Lung (tissue), 12 donors: ENCODE results near the gene ACTL6B. TPM values are rescaled to one million over a fixed set of nuclear protein-coding genes. Genes with fewer than 3 reads are reported as not detected.

ENCODE experiments used
- ATAC-seq: fragments of 200-7000 bp; cut with Tn5 transposase; one replicate; pipeline ENCODE4 v1.9.1; 2020; ENCODE audit warnings: moderate number of reproducible peaks; ENCODE audit not compliant: insufficient read depth, low FRiP score
- DNase-seq, 3 donors: peaks; one replicate each; pipeline ENCODE4 v3.0.0-alpha.2; 2013 to 2017
- H3K27ac ChIP-seq, 2 donors: one replicate each; pipeline ENCODE4 v1.5.1; 2013; ENCODE audit warnings: mild to moderate bottlenecking in 2 of 2, moderate library complexity in 2 of 2, control low read depth in 1 of 2, inconsistent platforms in 1 of 2, low read depth in 1 of 2, low read length in 1 of 2
- H3K27me3 ChIP-seq, 3 donors: one replicate each; pipeline ENCODE4 v1.5.1; 2013; ENCODE audit warnings: low read length in 2 of 3; ENCODE audit not compliant: control insufficient read depth in 3 of 3, insufficient read depth in 3 of 3
- H3K36me3 ChIP-seq, 4 donors: one replicate each; pipeline ENCODE4 v1.5.1; 2013; ENCODE audit warnings: low read length in 4 of 4, mild to moderate bottlenecking in 1 of 4, moderate library complexity in 1 of 4; ENCODE audit not compliant: control insufficient read depth in 4 of 4, insufficient read depth in 4 of 4
- H3K4me1 ChIP-seq, 5 donors: one replicate each; pipeline ENCODE4 v1.5.1; 2013; ENCODE audit warnings: low read length in 5 of 5, mild to moderate bottlenecking in 2 of 5, moderate library complexity in 1 of 5; ENCODE audit not compliant: control insufficient read depth in 5 of 5, insufficient read depth in 5 of 5
- H3K4me3 ChIP-seq: one replicate; pipeline ENCODE4 v1.5.1; 2013; ENCODE audit warnings: mild to moderate bottlenecking, control low read depth, moderate library complexity
- H3K9ac ChIP-seq, 2 donors: one replicate each; pipeline ENCODE4 v1.5.1; 2013; ENCODE audit warnings: low read length in 2 of 2, control low read depth in 1 of 2; ENCODE audit not compliant: insufficient read depth in 1 of 2
- H3K9me3 ChIP-seq, 4 donors: one replicate each; pipeline ENCODE4 v1.5.1; 2013; ENCODE audit warnings: low read length in 3 of 4, mild to moderate bottlenecking in 1 of 4, moderate library complexity in 1 of 4; ENCODE audit not compliant: control insufficient read depth in 4 of 4, insufficient read depth in 3 of 4
- WGBS, 2 donors: extraction: QIAGEN DNeasy Blood & Tissue Kit; methylation state at CpG; one replicate each; pipeline ENCODE4 v1.1.7; 2013; 5-methylcytosine and 5-hydroxymethylcytosine counted together
- polyA plus RNA-seq, 2 donors: library from polyadenylated mRNA; stranded (reverse); fragments of 200-250 nt; gene quantifications; one replicate each; pipeline ENCODE4 v1.2.1, GENCODE V29; 2013
- total RNA-seq, 2 donors: library from RNA; depleted of rRNA in 1 of 2; stranded (reverse); fragments of >200 nt in 1 of 2; gene quantifications; one replicate each; pipeline ENCODE4 v1.2.1, GENCODE V29; 2014 to 2021
- TF ChIP-seq, protein P1 (sequence below): IDR thresholded peaks from 2 replicates; pipeline ENCODE4 v1.5.1; 2012; ENCODE audit warnings: mild to moderate bottlenecking; ENCODE audit errors: control extremely low read depth, extremely low read depth
- donor health status: control.
- donor health status: control.
- donor health status: Bipolar disorder and iron deficiency.
- donor health status: healthy.
- donor health status: DM: yes; HTN: yes; CAD: no.

Gene ACTL6B
- total and polyA plus RNA-seq, 4 donors = not detected

DNA sequence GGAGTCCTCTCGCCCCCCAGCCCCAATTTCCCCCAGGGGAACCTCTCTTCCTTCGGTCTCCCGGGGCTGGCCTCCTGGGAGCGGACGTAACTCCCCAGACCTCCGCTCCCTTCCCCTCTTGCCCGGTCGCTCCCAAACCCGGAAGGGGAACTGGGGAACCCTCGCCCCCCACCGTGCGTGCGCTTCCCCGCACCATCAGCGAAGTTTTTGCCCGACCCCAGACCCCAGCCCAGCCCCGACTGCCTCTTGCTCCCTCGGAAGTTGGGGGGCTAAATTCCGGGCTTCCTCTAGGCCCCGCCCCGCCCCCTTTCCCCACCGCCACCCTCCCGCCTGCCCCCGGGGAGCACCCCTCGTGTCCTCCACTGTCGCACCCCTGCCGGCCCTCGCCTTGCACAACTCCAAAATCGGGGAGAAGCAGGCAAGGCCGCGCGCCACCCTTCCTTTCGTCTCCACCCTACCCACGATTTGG is 17.7 kb upstream of the ACTL6B start:
- H3K36me3 ChIP-seq = peaks cover 0 to 25% (median 18%) of the 10 kb centered on the region in 4 donors
- no peak for ATAC-seq
- WGBS, 2 donors = 1% methylated on average over 27 to 34 of the region's 34 CpGs

DNA sequence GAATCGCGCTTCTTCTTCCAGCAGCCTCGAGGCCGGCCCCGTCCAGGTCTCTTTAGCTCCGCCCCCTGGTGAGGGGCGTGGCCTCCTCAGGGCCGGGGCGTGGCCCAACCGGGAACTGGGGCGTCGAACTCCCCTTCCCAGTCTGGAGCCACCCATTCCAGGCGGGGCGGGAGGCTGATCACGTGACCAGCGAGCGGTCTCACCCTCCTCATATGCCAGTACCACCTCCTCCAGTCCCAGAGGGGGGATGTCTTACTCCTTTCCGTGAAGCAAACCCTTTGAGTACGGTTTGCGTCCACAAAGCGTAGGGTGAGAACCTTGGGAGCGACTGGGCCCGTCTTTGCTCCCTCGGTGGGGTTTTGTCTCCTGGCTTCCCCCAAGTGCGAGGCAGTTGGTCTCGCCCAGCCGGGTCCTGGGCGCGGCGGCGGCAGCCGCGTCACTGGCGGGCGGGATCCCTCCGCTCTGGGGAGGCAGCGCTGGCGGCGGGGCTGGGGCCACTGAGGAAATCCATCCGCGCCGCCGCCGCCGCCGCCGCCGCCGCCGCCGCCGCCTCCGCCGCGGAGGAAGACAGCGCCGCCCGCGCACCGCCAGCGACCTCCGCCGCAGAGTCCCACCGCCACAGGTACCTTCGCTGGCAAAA is 17.2 kb upstream of the ACTL6B start, which contains the start of gene GNB2:
Gene GNB2 (plus strand): TSS at position 439 of the 640 bp plus-strand sequence. CDS start 2,526 bp downstream, outside the sequence.
- WGBS, 2 donors = 0 to 1% methylated on average over 36 to 65 of the region's 65 CpGs
- H3K4me3 ChIP-seq = peak within 1 kb of the TSS; percentile 65
- DNase-seq (peak; percentile 99), ATAC-seq (peak; percentile 92)
- peaks cover 0 to 7% (median 2%) of the 10 kb centered on the region in 5 donors for H3K4me1 ChIP-seq
- no peaks in the 10 kb centered on the region for H3K9me3 ChIP-seq
- TF ChIP-seq, protein P1, sequence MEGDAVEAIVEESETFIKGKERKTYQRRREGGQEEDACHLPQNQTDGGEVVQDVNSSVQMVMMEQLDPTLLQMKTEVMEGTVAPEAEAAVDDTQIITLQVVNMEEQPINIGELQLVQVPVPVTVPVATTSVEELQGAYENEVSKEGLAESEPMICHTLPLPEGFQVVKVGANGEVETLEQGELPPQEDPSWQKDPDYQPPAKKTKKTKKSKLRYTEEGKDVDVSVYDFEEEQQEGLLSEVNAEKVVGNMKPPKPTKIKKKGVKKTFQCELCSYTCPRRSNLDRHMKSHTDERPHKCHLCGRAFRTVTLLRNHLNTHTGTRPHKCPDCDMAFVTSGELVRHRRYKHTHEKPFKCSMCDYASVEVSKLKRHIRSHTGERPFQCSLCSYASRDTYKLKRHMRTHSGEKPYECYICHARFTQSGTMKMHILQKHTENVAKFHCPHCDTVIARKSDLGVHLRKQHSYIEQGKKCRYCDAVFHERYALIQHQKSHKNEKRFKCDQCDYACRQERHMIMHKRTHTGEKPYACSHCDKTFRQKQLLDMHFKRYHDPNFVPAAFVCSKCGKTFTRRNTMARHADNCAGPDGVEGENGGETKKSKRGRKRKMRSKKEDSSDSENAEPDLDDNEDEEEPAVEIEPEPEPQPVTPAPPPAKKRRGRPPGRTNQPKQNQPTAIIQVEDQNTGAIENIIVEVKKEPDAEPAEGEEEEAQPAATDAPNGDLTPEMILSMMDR = no peak
- peak within 1 kb of the TSS; percentile 86 to 94 for H3K27ac ChIP-seq
- H3K9ac ChIP-seq = peak within 1 kb of the TSS; percentile 37 to 55
- H3K36me3 ChIP-seq = peaks cover 0 to 21% (median 16%) of the 10 kb centered on the region in 4 donors
- peaks cover 0 to 2% (median 0%) of the 10 kb centered on the region in 3 donors for H3K27me3 ChIP-seq

More for the DNA sequence above, 17.7 kb upstream of the ACTL6B start:
- Histone ChIP-seq H3K9me3 (no peaks in the 10 kb centered on the region), H3K27ac (peak overlapping the region; percentile 86 to 94), H3K4me1 (peaks cover 0 to 8% (median 2%) of the 10 kb centered on the region in 5 donors), H3K27me3 (peaks cover 0 to 2% (median 0%) of the 10 kb centered on the region in 3 donors), H3K9ac (peak overlapping the region; percentile 37 to 55), H3K4me3 (peak overlapping the region; percentile 65)
- DNase-seq = peak in 2 of 3 donors; percentile 47 to 57
- TF ChIP-seq, protein P1 = no peak

DNA sequence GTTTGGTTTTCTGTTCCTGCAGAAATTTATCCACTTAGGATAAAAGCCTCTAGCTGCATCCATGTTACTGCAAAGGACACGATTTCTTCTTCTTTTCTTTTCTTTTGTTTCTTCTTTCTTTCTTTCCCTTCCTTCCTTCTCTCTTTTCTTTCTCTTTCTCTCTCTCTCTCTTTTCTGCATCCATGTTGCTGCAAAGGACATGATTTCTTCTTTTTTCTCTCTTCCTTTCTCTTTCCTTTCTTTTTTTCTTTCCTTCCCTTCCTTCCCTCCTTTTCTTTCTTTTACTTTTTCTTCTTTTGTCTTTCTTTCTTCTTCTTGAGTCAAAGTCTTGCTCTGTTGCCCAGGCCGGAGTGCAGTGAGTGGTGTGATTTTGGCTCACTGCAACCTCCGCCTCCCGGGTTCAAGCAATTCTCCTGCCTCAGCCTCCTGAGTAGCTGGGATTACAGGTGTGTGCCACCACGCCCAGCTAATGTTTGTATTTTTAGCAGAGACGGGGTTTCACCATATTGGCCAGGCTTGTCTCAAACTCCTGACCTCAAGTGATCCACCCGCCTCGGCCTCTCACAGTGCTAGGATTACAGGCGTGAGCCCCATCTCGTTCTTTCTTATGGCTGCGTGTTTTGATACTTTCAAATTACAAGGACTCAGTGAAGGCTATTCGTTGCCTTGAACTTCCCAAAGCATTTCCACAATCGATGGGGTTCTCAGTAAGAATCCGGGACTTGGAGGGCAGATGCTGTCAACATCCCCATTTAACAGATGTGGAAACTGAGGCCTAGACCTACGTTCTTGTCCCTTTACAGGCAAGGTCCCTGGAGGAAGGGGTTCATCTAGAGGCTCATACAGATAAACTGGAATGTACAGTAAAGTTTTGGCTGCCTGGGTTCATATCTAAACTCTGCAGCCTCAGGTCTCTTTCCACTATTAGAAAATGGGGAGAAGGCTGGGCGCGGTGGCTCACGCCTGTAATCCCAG is 15.4 kb upstream of the ACTL6B start:
- Histone ChIP-seq H3K4me3 (no peak overlapping the region), H3K27me3 (peaks cover 0 to 2% (median 0%) of the 10 kb centered on the region in 3 donors), H3K9me3 (no peaks in the 10 kb centered on the region), H3K4me1 (peaks cover 0 to 5% (median 2%) of the 10 kb centered on the region in 5 donors), H3K27ac (no peak overlapping the region), H3K36me3 (peaks cover 0 to 3% (median 2%) of the 10 kb centered on the region in 4 donors), H3K9ac (no peak overlapping the region)
- ATAC-seq = no peak
- WGBS, 2 donors = 93 to 95% methylated on average over 18 of the region's 18 CpGs
- no peak for DNase-seq
- TF ChIP-seq, protein P1 = no peak
